HG03108 (cell line): ENCODE measurements around the gene THRAP3.

ENCODE experiments used
- ATAC-seq: cut with Tn5 transposase; IDR thresholded peaks from one replicate; pipeline ENCODE4 v1.9.1; 2021; ENCODE audit warnings: moderate library complexity; ENCODE audit not compliant: unreplicated experiment

Gene THRAP3

GRCh38 chr1:36322786-36323635, 98.8 kb downstream of the THRAP3 start:
- ATAC-seq, result peak; percentile 20

GRCh38 chr1:36323636-36324352, 99.6 kb downstream of the THRAP3 start, which contains the start of gene EVA1B:
TSS of gene EVA1B (minus strand) at chr1:36323645. CDS start at chr1:36323037, 608 bp downstream.
- ATAC-seq, result peak; percentile 51

DNA sequence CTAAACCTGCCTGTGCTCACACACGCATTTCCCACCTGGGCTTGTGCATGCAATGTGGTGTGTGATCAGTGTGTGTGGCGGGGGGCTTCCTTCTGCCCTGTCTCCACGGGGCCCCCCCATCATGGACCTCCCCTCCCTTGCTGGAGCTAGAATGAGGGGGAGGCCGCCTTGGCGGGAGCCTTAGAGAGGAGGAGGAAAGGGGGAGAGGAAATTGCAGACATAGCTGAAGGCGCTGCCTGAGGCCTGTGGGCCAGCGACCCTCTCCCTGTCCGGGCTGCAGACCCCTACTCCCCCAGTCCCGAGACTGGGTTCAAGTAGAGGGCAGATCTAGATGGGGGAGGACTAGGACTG, 100.1 kb downstream of the THRAP3 start:
- ATAC-seq, result no peak

GRCh38 chr1:36326499-36326898, 102.3 kb downstream of the THRAP3 start:
- ATAC-seq, result no peak

GRCh38 chr1:36327421-36328087, 103.3 kb downstream of the THRAP3 start:
- ATAC-seq, result no peak

- ATAC-seq, result no peak
Measured at GRCh38 chr1:36328088-36328480, 103.8 kb downstream of the THRAP3 start.

- no peak for ATAC-seq
Measured at GRCh38 chr1:36328713-36329112, 104.5 kb downstream of the THRAP3 start.

DNA sequence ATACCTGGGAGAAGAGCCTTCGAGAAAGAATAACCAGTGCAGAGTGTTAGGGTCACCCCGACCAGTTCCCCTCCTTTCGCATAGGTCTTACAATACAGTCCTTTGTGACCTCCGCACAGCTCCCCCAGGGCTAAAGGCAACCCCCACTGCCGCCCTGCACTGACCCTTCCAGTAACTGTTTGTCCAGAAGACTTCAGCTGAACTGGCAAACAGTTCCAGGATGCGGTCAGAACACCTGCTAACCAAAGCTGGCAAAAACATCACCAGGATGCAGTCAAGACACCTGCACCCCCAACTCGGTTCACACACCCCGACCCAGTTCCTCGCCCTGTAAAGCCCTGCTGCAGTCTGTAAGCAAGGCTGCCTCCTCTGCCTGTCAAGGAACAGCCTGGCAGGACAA, 105.6 kb downstream of the THRAP3 start:
- no peak for ATAC-seq

GRCh38 chr1:36330940-36331339, 106.7 kb downstream of the THRAP3 start:
- ATAC-seq, result no peak

DNA sequence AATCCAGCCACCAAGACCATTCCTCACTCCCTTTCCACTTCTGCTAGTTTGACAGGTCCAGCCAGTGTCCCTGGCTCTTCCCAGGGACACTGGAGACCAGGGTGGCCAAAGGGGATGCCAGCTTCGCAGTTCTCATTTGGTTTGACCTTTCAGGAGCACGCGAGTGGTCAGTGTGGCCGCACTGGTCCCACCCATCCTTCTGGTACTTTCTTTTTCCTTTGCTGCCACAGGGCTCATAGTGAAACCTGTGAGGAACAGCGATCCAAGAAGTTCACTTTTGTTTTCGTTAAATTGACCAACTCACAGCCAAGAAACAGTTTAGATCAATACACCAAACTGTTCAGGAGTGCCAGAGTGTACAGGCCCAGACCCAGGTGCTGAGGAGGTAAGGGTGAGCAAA, 113.6 kb downstream of the THRAP3 start:
- ATAC-seq, result no peak

DNA sequence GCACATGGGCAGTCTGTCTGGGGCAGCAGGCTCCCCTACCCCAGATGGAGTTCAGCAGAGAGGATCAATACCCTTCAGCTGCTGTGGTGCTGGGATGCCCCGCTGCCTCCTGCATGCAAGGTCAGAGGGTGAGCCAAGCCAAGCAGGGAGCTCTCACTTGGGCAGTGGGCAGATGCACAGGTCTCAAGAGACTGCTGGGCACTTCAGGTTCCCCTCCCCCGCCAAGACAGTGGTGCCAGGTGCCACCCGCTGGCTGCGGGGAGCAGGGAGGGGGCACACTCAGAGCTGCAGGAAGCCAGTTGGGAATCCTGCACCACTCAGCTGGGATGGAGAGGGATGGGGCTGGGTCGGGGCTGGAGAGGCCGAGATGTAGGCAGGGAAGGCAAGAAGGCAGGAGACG, 115.0 kb downstream of the THRAP3 start:
- no peak for ATAC-seq

DNA sequence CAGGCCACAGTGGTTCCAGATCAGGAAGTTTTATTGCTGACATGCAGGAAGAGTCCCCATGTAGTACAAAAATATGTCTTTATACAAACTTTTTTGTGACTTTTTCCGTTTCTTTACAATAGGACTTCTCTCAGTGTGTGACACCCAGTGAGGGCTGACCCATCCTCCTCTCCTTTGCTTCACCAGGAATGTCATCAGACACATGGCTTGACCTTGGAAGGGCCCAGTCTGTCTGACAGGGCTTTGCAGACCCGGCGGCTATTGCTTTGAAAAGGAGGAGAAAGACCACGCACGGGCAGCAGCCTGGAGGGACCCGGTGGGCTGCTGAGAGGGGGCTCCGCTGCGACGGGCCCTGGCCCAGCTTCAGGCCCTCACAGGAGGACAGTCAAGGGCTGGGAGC, 115.4 kb downstream of the THRAP3 start:
- ATAC-seq, result no peak

DNA sequence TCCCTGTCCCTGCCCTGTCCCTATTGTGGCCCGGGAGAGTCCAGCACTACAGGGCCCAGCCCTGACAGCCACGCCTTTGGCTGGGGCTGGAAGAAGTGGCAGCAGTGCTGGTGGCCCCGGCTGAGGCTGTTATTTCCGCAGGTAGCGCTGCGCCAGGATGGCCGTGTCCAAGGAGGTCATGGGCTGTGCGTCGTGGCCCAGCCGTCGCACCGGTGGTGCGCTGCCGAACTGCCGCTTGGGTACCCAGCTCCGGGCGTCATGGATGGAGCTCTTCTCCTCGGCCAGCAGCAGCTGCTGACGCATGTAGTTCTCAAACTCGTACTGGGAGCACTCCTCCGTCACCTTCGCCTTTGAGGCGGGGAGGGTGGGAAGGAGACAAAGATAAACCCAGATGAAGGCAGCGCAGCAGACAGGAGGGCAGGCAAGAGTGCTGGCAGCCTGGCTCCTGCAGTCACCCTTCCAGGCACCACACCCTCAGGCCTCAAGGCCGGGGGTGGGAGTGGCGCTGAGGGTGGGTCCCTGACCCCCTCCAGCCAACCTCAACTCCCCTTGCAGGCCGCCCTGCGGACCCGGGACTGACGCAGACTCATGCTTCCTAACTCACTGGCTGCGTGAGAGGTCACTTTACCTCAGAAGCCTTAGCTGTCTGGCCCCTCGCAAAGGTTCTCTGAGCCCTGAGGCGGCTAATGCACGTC, 117.5 kb downstream of the THRAP3 start:
- ATAC-seq, result no peak

- ATAC-seq, result no peak
Measured at GRCh38 chr1:36342426-36343185, 118.4 kb downstream of the THRAP3 start.

GRCh38 chr1:36343651-36344394, 119.6 kb downstream of the THRAP3 start:
- no peak for ATAC-seq

GRCh38 chr1:36344395-36344680, 120.1 kb downstream of the THRAP3 start:
- ATAC-seq, result no peak

- ATAC-seq, result no peak
Measured at GRCh38 chr1:36345353-36345752, 121.1 kb downstream of the THRAP3 start.

GRCh38 chr1:36346741-36347370, 122.6 kb downstream of the THRAP3 start:
- no peak for ATAC-seq

- ATAC-seq, result peak; percentile 49
Measured at GRCh38 chr1:36349241-36349671, 125.0 kb downstream of the THRAP3 start.
